GM18951 (cell line): Measurements from ENCODE around the gene ZNF136.

Experiments used
- POLR2A ChIP-seq: IDR thresholded peaks from 4 replicates; pipeline ENCODE4 v1.6.1; 2011; ENCODE audit warnings: mild to moderate bottlenecking; ENCODE audit not compliant: insufficient read length, insufficient read depth; ENCODE audit errors: extremely low read depth
- in situ Hi-C: fragments of 300-500 bp; cut with MboI; formaldehyde crosslinking; loops from one replicate; pipeline ENCODE4 v1.12.0; 2022; ENCODE audit warnings: low sequenced_read_pairs, mixed read lengths, inconsistent platforms; ENCODE audit not compliant: unreplicated experiment

The ZNF136 gene

DNA sequence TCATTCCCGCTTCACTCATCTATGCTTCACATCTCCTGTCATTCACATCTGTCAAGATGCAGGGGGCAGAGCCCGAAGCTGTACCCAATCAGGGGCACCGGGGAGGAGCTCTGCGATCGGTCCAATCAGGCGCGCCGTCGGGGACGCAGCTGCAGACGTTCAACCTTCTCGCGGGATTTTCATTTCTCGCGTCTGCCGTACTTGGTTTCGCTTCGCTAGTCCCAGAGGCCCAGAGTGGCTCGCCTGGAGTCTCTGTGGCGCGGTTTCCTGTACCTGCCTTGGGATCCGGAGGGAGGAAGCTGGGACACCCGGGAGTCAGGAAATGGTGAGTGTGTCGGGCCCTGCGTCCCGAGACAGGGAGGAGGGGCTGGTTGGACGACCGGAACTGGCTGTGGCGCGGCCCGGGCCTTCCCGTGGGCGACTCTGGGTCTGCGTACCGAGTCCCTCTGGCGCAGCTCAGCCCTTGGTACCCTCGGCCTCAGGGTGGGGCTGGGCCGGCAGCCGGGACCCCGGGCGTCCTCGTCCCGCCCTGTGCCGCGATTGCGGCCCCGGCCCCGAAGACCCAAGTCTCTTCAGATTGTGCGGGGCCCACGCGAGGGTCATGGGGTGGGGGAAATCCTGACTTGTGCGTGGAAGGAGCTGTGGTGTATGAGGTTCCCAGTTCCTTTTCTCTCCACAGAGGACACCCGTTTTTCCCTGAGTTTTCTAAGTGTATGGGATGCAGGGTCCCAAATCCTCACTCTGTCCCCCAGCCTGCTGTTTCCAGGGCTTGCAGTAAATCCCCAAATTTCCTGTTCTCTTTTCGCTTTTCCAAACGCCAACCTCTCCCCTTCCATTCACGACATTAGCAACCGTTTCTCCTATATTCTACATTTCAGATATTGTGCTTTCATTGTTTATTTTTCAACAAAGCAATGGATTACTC lies at the start of gene ZNF136:
Gene ZNF136, plus strand, starts transcription at position 215 of the 925 bp plus-strand sequence. Its CDS starts 108 bp downstream, at position 323.
- in situ Hi-C loops, result no loop called here
- peak; percentile 79 for TF ChIP-seq POLR2A

DNA sequence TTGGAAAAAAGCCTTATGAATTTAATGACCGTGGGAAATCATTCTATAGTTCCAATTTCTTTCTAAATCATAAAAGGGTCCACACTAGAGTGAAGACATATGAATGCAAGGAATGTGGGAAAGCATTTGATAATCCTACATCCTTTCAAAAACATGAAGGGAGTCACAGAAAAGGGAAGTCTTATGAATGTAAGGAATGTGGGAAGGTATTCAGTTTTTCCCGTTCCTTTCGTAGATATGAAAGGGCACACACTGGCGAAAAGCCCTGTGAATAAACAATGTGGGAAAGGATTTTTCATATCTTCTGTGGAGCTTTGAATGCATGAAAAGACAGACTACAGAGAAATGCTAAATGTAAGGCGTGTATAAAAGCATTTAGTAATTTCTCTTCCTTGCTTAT lies 49.8 kb upstream of the ZNF136 start:
- no peak for TF ChIP-seq POLR2A
- in situ Hi-C loops, result no loop called here

DNA sequence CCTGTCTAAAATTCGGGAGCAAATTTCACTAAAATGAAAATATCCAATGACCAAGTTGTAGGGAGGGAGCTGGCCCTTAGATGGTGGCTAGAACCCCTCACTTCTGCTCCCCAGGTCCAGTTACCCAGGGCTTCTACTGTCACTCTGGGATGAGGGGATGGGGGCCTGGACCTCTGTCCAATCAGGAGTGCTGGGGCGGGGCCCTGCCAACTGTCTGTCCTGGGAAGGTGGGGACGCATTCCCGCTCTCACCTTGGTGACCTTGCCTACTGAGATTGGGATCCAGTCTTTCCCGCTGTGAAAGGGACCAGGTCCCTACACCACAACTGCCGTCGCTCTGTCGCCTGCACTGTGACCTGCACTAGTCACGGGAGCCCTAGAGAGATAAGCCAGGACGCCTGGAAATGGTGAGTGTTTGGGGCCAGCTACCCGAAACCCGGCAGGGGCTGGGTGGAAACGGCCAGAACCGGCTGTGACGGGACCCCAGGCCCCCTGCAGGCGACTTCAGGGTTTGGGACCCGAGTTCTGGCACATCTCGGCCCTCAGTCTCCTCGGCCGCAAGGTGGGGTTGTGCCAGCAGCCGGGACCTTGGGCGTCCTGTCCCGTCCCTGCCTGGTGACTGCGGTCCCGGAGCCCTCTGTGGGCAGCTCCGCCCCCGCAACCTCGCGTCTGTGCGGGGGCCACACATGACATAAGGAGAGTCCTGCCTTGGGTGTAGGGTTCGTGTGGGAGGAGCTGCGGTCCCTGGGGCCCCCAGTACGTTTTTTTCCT lies 45.5 kb upstream of the ZNF136 start:
- TF ChIP-seq POLR2A, result no peak
- in situ Hi-C loops, result no loop called here

GRCh38 chr19:12126707-12127106 lies 36.2 kb upstream of the ZNF136 start:
- in situ Hi-C loops, result no loop called here
- no peak for TF ChIP-seq POLR2A

GRCh38 chr19:12133069-12133468 lies 29.8 kb upstream of the ZNF136 start:
- TF ChIP-seq POLR2A, result no peak
- in situ Hi-C loops, result no loop called here

DNA sequence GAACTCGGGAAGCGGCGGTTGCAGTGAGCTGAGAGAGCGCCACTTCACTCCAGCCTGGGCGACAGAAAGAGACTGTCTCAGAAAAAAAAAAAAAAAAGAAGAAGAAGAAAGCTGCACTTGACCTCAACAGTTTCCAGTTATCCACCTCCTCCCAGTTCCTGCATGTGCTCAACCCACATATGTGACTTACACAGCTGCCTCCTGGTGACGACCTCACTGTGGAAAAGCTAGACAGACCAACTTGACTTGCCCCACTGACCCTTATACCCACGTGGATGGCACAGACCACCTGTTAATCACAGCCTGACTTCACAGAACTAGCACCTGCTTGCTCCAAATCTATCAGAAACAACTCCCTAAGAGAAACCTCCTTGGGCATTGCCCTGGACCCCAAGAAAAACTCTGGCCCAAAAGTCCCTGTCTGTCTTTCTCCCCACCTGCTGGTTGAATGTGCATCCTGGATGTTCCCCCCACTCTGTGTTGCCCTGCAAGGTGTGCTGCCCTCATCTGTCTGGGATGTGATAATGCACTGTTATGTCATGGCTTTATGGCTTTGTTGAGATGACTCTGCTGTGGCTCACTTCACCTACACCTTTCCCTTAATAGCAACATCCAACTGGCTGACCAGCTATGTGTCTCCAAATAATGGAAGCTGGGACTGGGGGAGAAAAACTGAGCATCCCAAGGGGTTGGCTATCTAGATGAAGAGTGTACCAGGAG lies 25.5 kb upstream of the ZNF136 start:
- in situ Hi-C loops, result no loop called here
- no peak for TF ChIP-seq POLR2A

GRCh38 chr19:12139269-12139668 lies 23.6 kb upstream of the ZNF136 start:
- TF ChIP-seq POLR2A, result no peak
- in situ Hi-C loops, result no loop called here

DNA sequence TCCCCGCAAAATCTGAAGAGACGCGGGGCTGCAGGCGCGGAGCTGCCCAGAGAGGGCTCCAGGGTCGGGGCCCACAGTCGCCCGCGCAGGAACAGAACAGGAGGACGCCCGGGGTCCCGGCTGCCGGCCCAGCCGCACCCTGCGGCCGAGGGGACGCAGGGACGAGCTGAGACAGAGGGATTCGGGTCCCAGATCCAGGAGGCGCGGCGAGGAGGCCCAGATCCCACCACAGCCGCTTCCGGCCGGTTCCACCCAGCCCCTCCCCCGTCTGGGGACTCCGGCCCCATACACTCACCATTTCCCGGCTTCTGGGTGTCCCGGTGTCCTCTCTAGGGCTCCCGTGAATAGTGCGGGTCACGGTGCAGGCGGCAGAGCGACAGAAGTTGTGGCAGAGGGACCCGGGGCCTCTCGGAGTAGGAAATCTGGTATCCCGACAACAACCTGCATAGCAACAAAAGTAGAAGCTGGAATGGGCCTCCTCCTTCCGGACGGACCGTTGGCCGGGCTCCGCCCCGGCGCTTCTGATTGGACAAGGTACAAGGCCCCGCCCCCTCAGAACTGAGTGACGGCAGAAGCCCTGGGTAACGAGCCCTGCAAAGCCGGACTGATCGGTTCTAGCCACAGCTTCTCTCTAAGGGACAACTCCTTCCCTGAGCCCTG lies 22.9 kb upstream of the ZNF136 start, which contains the start of gene ZNF20:
Gene ZNF20, minus strand, starts transcription at position 466 of the 660 bp plus-strand sequence. Its CDS starts 168 bp downstream, at position 298.
- in situ Hi-C loops, result loop anchor here (10.0 kb wide), 2 partner anchors 175 to 345 kb away; partner anchors contain the start of genes ZNF491 and ZNF763
- TF ChIP-seq POLR2A, result peak; percentile 61

- no peak for TF ChIP-seq POLR2A
- in situ Hi-C loops, result loop anchor here (10.0 kb wide), 2 partner anchors 176 to 346 kb away; partner anchors contain the start of genes ZNF491 and ZNF763
Measured at GRCh38 chr19:12140545-12141404, 22.1 kb upstream of the ZNF136 start.

- in situ Hi-C loops, result loop anchor here (10.0 kb wide), 2 partner anchors 177 to 347 kb away; partner anchors contain the start of genes ZNF491 and ZNF763
- no peak for TF ChIP-seq POLR2A
Measured at GRCh38 chr19:12141405-12141736, 21.5 kb upstream of the ZNF136 start.

GRCh38 chr19:12145348-12145747 lies 17.5 kb upstream of the ZNF136 start:
- in situ Hi-C loops, result loop anchor here (10.0 kb wide), 2 partner anchors 181 to 351 kb away; partner anchors contain the start of genes ZNF491 and ZNF763
- no peak for TF ChIP-seq POLR2A
